ENCODE data around the gene CAPN3. TPM values are rescaled to one million over a fixed set of nuclear protein-coding genes. Genes with fewer than 3 reads are reported as not detected.

Gene CAPN3
- total and polyA plus RNA-seq, 2 donors (not counting 3 experiments of a cell fraction or from before 2014, with no cell fraction given): 2.2 to 3.7 TPM

GRCh38 chr15:42368096-42368495, 8.8 kb downstream of the CAPN3 start:
- intact Hi-C loops (cut with micrococcal nuclease): no loop called here
- DNase-seq (ENCODE audit: low read depth, low spot score): no peak

More at GRCh38 chr15:42368096-42368495, 8.8 kb downstream of the CAPN3 start:
- Histone ChIP-seq H3K4me2 (ENCODE audit: insufficient read depth, low read length) (no peak overlapping the region), H3K9ac (replicated peaks; ENCODE audit: extremely low read depth, insufficient read depth, low read length) (no peak overlapping the region), H3K9me1 (replicated peaks; ENCODE audit: control insufficient read depth, extremely low read depth, insufficient read depth, low read length) (no peaks in the 10 kb centered on the region), H4K20me1 (replicated peaks; ENCODE audit: control insufficient read depth, extremely low read depth, insufficient read depth, low read length) (no peaks in the 10 kb centered on the region), H2AFZ (ENCODE audit: low read depth, low read length) (no peak overlapping the region), H3K27me3 (ENCODE audit: control insufficient read depth in 2 of 2, insufficient read depth in 2 of 2, low read length in 2 of 2) (peaks cover 0 to 3% of the 10 kb centered on the region in 2 experiments), H3K36me3 (ENCODE audit: control insufficient read depth in 2 of 2, extremely low read depth in 1 of 2, insufficient read depth in 2 of 2, low read length in 2 of 2) (no peaks in the 10 kb centered on the region), H3K27ac (ENCODE audit: insufficient read depth, low read depth, low read length) (no peak overlapping the region), H3K79me2 (ENCODE audit: control insufficient read depth, insufficient read depth, low read length) (no peaks in the 10 kb centered on the region), H3K4me1 (ENCODE audit: control insufficient read depth, extremely low read depth, insufficient read depth, low read length) (no peaks in the 10 kb centered on the region), H3K4me3 (replicated peaks in 1 of 3; ENCODE audit: insufficient read depth in 1 of 3, low read depth in 1 of 3, low read length in 3 of 3) (no peak overlapping the region), H3K9me3 (replicated peaks; ENCODE audit: control insufficient read depth, insufficient read depth, low read length) (no peaks in the 10 kb centered on the region)
- FAIRE-seq: no peak
- dilution Hi-C loops (cut with MboI; ENCODE audit: extremely low pct_ligation_motif_present, low sequenced_read_pairs): no loop called here
- no TSS peak for BruUV-seq (replicated peaks)
- ChIA-PET CTCF (interaction anchor here (0.7 to 2.5 kb wide), 5 partner anchors 8 to 31 kb away, joined by 3 to 13 read pairs (median 4); no protein-coding TSS in a partner anchor), POLR2A (no interaction called here)
- TF ChIP-seq MAX (IDR thresholded peaks at IDR 0.05; ENCODE audit: insufficient read depth, insufficient read length) (no peak), MYC (IDR thresholded peaks at IDR 0.05; ENCODE audit: low read depth, low read length) (no peak), EZH2 (IDR thresholded peaks at IDR 0.05; ENCODE audit: borderline replicate concordance, low read depth, low read length, severe bottlenecking) (no peak), FOS (IDR thresholded peaks at IDR 0.05; ENCODE audit: borderline replicate concordance, insufficient read depth, low read length) (no peak), GATA2 (IDR thresholded peaks at IDR 0.05; ENCODE audit: insufficient read depth, insufficient read length, low read depth, low read length) (no peak), CTCF (IDR thresholded peaks at IDR 0.05; ENCODE audit: extremely low read depth in 1 of 2, insufficient read depth in 1 of 2, low read depth in 1 of 2, low read length in 2 of 2) (no peak), POLR2AphosphoS5 (IDR thresholded peaks at IDR 0.05; ENCODE audit: insufficient read depth, low read depth, low read length) (no peak), JUN (IDR thresholded peaks at IDR 0.05; ENCODE audit: borderline replicate concordance, insufficient read depth, insufficient read length, low read depth) (no peak), POLR2A (IDR thresholded peaks at IDR 0.05; ENCODE audit: low read depth, low read length) (no peak)

All from endothelial cell of umbilical vein (primary cell).